Gastrocnemius medialis (tissue), 4 donors: ENCODE measurements around the gene FBXL7. TPM values are rescaled to one million over a fixed set of nuclear protein-coding genes. Genes with fewer than 3 reads are reported as not detected.

Experiments used
- ATAC-seq, 2 donors: fragments of 150-250 bp; one replicate each; pipeline ENCODE4 v1.9.1; 2016
- DNase-seq, 2 donors: peaks; one replicate each; pipeline ENCODE4 v3.0.0-alpha.2; 2019
- H3K27ac ChIP-seq, 4 donors: fragments of 200-600 bp; sonication (generic); 1 replicate in 1 of 4; 2 replicates in 3 of 4; pipeline ENCODE4 v1.5.1; 2016 to 2018; ENCODE audit warnings: mild to moderate bottlenecking in 2 of 4, moderate library complexity in 1 of 4
- H3K27me3 ChIP-seq, 3 donors: fragments of 200-600 bp; sonication (generic) in 2 of 3; 1 replicate in 1 of 3; 2 replicates in 2 of 3; pipeline versions ENCODE4 v1.5.1 to v1.6.0; 2016 to 2019; ENCODE audit warnings: mild to moderate bottlenecking in 1 of 3, moderate library complexity in 1 of 3
- H3K36me3 ChIP-seq, 2 donors: fragments of 200-600 bp; sonication (generic) in 1 of 2; one replicate each; pipeline ENCODE4 v1.5.1; 2017 to 2018
- H3K4me1 ChIP-seq, 2 donors: fragments of 200-600 bp; sonication (generic) in 1 of 2; one replicate each; pipeline ENCODE4 v1.5.1; 2016 to 2017; ENCODE audit warnings: mild to moderate bottlenecking in 2 of 2
- H3K4me3 ChIP-seq, 4 donors: fragments of 200-600 bp; sonication (generic) in 3 of 4; 1 replicate in 1 of 4; 2 replicates in 3 of 4; pipeline ENCODE4 v1.5.1; 2016 to 2019; ENCODE audit warnings: mild to moderate bottlenecking in 2 of 4
- H3K9me3 ChIP-seq, 3 donors: fragments of 200-600 bp; sonication (generic) in 2 of 3; 1 replicate in 1 of 3; 2 replicates in 2 of 3; pipeline ENCODE4 v1.5.1; 2016 to 2019
- POLR2A ChIP-seq, 2 donors: fragments of 450-650 bp; IDR thresholded peaks; one replicate each; pipeline ENCODE4 v1.6.1; 2017; ENCODE audit warnings: antibody characterized with exemption in 2 of 2, mild to moderate bottlenecking in 2 of 2, moderate library complexity in 2 of 2
- in situ Hi-C, 4 donors: fragments of 200-750 bp; cut with MboI; loops; one replicate each; pipeline versions ENCODE4 v1.15.0 to v1.8.0; 2017; ENCODE audit warnings: low sequenced_read_pairs in 4 of 4
- intact Hi-C: fragments of 100-400 bp; cut with DNase I; formaldehyde crosslinking; loops from one replicate; pipeline ENCODE4 v1.15.1; 2023; ENCODE audit warnings: low total_unique reads
- total RNA-seq, 4 donors: library from RNA; depleted of rRNA; stranded (reverse); fragments of >200 nt; gene quantifications; one replicate each; pipeline versions ENCODE4 v1.1.0 to v1.2.3, GENCODE V29; 2016
- TF ChIP-seq, protein P1 (sequence below), 5 experiments: fragments of 450-650 bp in 3 of 5; fragments of 200-600 bp in 2 of 5; sonication (generic) in 2 of 5; IDR thresholded peaks in 4 of 5; conservative IDR thresholded peaks in 1 of 5; 1 replicate in 4 of 5; 2 replicates in 1 of 5; pipeline ENCODE4 v1.5.1; 2016 to 2019; ENCODE audit warnings: antibody characterized with exemption in 5 of 5, mild to moderate bottlenecking in 3 of 5, moderate library complexity in 3 of 5

The FBXL7 gene
- total RNA-seq = 1 to 10 TPM; 2.4 to 4.9 (median 3.1) TPM

DNA sequence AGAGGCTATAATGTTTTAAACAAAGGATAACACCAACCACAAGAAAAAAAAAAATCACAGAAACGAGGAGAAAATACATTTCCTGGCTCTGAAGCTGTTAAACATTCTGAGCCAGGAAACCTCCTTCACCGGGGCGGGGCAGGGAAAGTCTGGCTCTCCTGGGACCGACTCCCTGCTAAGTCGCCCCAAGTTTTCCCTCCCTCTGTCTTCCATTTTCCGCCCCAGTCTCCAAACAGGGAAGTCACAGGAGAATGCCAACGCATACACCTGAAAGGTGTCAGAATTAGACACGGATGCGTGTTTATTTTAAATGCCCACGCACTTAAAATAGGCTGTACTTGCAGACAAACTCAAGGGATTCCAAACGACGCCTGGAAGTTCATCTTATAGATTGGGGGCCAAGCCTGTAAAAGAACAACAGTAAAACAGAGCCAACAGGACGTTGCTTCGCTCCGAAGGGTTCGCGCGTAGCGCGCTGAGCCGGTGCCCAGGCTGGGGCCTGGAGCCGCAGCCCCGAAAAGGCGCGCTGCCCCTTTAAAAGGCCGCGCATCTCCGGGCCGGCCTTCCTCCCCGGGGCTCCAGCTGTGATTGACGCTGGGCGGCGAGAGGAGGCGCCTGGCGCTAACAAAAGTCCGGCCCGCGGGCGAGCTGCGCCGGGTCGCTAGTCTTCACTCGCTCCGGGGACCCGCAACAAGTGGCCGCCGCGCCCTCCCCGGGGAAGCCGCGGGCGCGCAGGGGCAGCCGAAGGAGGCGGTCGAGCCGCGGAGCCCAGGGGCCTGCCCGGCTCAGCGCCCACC, at the start of gene FBXL7:
Gene FBXL7 (plus strand): TSS at position 653 of the 797 bp plus-strand sequence.
- no peaks in the 10 kb centered on the region for H3K36me3 ChIP-seq
- H3K4me3 ChIP-seq = peak within 1 kb of the TSS; percentile 50 to 65 (median 60)
- intact Hi-C loops = loop anchor here (10.0 kb wide), 1 partner anchor 295 kb away; no protein-coding TSS in a partner anchor
- no peaks in the 10 kb centered on the region for H3K9me3 ChIP-seq
- ATAC-seq (peak; percentile 71 to 72), DNase-seq (peak; percentile 44 to 55)
- peaks cover 0 to 4% (median 0%) of the 10 kb centered on the region in 3 donors for H3K27me3 ChIP-seq
- peak within 1 kb of the TSS; percentile 66 to 73 (median 72) for H3K27ac ChIP-seq
- TF ChIP-seq, protein P1, sequence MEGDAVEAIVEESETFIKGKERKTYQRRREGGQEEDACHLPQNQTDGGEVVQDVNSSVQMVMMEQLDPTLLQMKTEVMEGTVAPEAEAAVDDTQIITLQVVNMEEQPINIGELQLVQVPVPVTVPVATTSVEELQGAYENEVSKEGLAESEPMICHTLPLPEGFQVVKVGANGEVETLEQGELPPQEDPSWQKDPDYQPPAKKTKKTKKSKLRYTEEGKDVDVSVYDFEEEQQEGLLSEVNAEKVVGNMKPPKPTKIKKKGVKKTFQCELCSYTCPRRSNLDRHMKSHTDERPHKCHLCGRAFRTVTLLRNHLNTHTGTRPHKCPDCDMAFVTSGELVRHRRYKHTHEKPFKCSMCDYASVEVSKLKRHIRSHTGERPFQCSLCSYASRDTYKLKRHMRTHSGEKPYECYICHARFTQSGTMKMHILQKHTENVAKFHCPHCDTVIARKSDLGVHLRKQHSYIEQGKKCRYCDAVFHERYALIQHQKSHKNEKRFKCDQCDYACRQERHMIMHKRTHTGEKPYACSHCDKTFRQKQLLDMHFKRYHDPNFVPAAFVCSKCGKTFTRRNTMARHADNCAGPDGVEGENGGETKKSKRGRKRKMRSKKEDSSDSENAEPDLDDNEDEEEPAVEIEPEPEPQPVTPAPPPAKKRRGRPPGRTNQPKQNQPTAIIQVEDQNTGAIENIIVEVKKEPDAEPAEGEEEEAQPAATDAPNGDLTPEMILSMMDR (IDR thresholded peaks at IDR 0.05 in 4 of 5, conservative IDR thresholded peaks at IDR 0.05 in 1 of 5) = no peak
- peak; percentile 33 to 69 for TF ChIP-seq POLR2A (IDR thresholded peaks at IDR 0.05)
- in situ Hi-C loops = no loop called here
- H3K4me1 ChIP-seq = peaks cover 0 to 3% of the 10 kb centered on the region in 2 donors

- H3K36me3 ChIP-seq = no peaks in the 10 kb centered on the region
- H3K9me3 ChIP-seq = no peaks in the 10 kb centered on the region
- no peak for DNase-seq
- in situ Hi-C loops (no loop called here), intact Hi-C loops (no loop called here)
- no peak overlapping the region for H3K4me3 ChIP-seq
- no peak for ATAC-seq
- H3K4me1 ChIP-seq = no peaks in the 10 kb centered on the region
- H3K27ac ChIP-seq = no peak overlapping the region
- no peaks in the 10 kb centered on the region for H3K27me3 ChIP-seq
- TF ChIP-seq, protein P1 (IDR thresholded peaks at IDR 0.05 in 4 of 5, conservative IDR thresholded peaks at IDR 0.05 in 1 of 5) = no peak
- no peak for TF ChIP-seq POLR2A (IDR thresholded peaks at IDR 0.05)
Measured at GRCh38 chr5:15450473-15450872, 49.5 kb upstream of the FBXL7 start.

DNA sequence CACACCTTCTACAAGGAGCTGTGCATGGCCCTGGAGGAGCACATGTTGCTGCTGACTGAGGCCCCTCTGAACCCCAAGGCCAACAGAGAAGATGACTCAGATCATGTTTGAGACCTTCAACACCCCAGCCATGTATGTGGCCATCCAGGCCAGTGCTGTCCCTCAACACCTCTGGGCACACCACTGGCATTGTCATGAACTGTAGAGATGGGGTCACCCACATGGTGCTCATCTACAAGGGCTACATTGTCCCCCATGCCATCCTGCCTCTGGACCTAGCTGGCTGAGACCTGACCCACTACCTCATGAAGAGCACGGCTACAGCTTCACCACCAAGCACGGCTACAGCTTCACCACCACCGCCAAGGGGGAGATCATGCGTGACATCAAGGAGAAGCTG, 49.0 kb upstream of the FBXL7 start:
- H3K27me3 ChIP-seq = no peaks in the 10 kb centered on the region
- H3K4me1 ChIP-seq = no peaks in the 10 kb centered on the region
- in situ Hi-C loops = no loop called here
- no peak overlapping the region for H3K4me3 ChIP-seq
- H3K9me3 ChIP-seq = no peaks in the 10 kb centered on the region
- H3K27ac ChIP-seq = no peak overlapping the region
- no peaks in the 10 kb centered on the region for H3K36me3 ChIP-seq
- intact Hi-C loops = no loop called here
- ATAC-seq = no peak
- no peak for DNase-seq
- TF ChIP-seq, protein P1 (IDR thresholded peaks at IDR 0.05 in 4 of 5, conservative IDR thresholded peaks at IDR 0.05 in 1 of 5) = no peak
- no peak for TF ChIP-seq POLR2A (IDR thresholded peaks at IDR 0.05)

GRCh38 chr5:15452030-15452429, 48.0 kb upstream of the FBXL7 start:
- Histone ChIP-seq H3K4me1 (no peaks in the 10 kb centered on the region), H3K36me3 (no peaks in the 10 kb centered on the region), H3K27me3 (no peaks in the 10 kb centered on the region), H3K27ac (no peak overlapping the region), H3K4me3 (no peak overlapping the region), H3K9me3 (no peaks in the 10 kb centered on the region)
- intact Hi-C loops = no loop called here
- in situ Hi-C loops = no loop called here
- TF ChIP-seq POLR2A (IDR thresholded peaks at IDR 0.05) = no peak
- TF ChIP-seq, protein P1 (IDR thresholded peaks at IDR 0.05 in 4 of 5, conservative IDR thresholded peaks at IDR 0.05 in 1 of 5) = no peak
- DNase-seq = no peak
- no peak for ATAC-seq
